ENCODE data around the gene HPF1. TPM values are rescaled to one million over a fixed set of nuclear protein-coding genes. Genes with fewer than 3 reads are reported as not detected.

Gene HPF1
- total RNA-seq, 1 experiment from 2014 or later: 43.4 TPM

GRCh38 chr4:169720529-169720928, 37.2 kb downstream of the HPF1 start:
- H3K36me3 ChIP-seq: no peaks in the 10 kb centered on the region

GRCh38 chr4:169716677-169717076, 41.1 kb downstream of the HPF1 start:
- Histone ChIP-seq H3K36me3 (peaks cover 4% of the 10 kb centered on the region; the same call in 1 of the 2 replicates), H3K4me3 (no peak overlapping the region), H3K9me3 (replicated peaks) (no peaks in the 10 kb centered on the region), H3K27me3 (replicated peaks) (no peaks in the 10 kb centered on the region), H3K4me1 (replicated peaks) (no peaks in the 10 kb centered on the region), H3K27ac (no peak overlapping the region)
- DNase-seq (ENCODE audit: low read depth in 1 of 2, low spot score in 2 of 2): no peak

More at GRCh38 chr4:169720529-169720928, 37.2 kb downstream of the HPF1 start:
- Histone ChIP-seq H3K9me3 (replicated peaks) (no peaks in the 10 kb centered on the region), H3K4me3 (no peak overlapping the region), H3K4me1 (replicated peaks) (peaks cover 12% of the 10 kb centered on the region), H3K27me3 (replicated peaks) (no peaks in the 10 kb centered on the region), H3K27ac (no peak overlapping the region)
- no peak for DNase-seq (ENCODE audit: low read depth in 1 of 2, low spot score in 2 of 2)

GRCh38 chr4:169715826-169716225, 41.9 kb downstream of the HPF1 start:
- Histone ChIP-seq H3K9me3 (replicated peaks) (no peaks in the 10 kb centered on the region), H3K27ac (no peak overlapping the region), H3K36me3 (peaks cover 4% of the 10 kb centered on the region; the same call in 1 of the 2 replicates), H3K4me3 (no peak overlapping the region), H3K27me3 (replicated peaks) (no peaks in the 10 kb centered on the region), H3K4me1 (replicated peaks) (no peaks in the 10 kb centered on the region)
- DNase-seq (ENCODE audit: low read depth in 1 of 2, low spot score in 2 of 2): no peak

GRCh38 chr4:169707958-169708643, 49.6 kb downstream of the HPF1 start:
- Histone ChIP-seq H3K27ac (no peak overlapping the region), H3K4me1 (replicated peaks) (peaks cover 6% of the 10 kb centered on the region; the same call in 1 of the 2 replicates), H3K27me3 (replicated peaks) (no peaks in the 10 kb centered on the region), H3K9me3 (replicated peaks) (no peaks in the 10 kb centered on the region), H3K36me3 (peaks cover under 1% of the 10 kb centered on the region; the same call in 1 of the 2 replicates), H3K4me3 (no peak overlapping the region)
- peak in 1 of 2 experiments; percentile 11 for DNase-seq (ENCODE audit: low read depth in 1 of 2, low spot score in 2 of 2)

- Histone ChIP-seq H3K4me3 (no peak overlapping the region), H3K27me3 (replicated peaks) (no peaks in the 10 kb centered on the region), H3K4me1 (replicated peaks) (no peaks in the 10 kb centered on the region), H3K27ac (no peak overlapping the region), H3K9me3 (replicated peaks) (no peaks in the 10 kb centered on the region), H3K36me3 (peaks cover 5% of the 10 kb centered on the region; the same call in 1 of the 2 replicates)
- no peak for DNase-seq (ENCODE audit: low read depth in 1 of 2, low spot score in 2 of 2)
Measured at GRCh38 chr4:169698331-169698730, 59.4 kb downstream of the HPF1 start.

- DNase-seq (ENCODE audit: low read depth in 1 of 2, low spot score in 2 of 2): no peak
- Histone ChIP-seq H3K27ac (no peak overlapping the region), H3K4me3 (no peak overlapping the region), H3K4me1 (replicated peaks) (no peaks in the 10 kb centered on the region), H3K36me3 (no peaks in the 10 kb centered on the region), H3K9me3 (replicated peaks) (no peaks in the 10 kb centered on the region), H3K27me3 (replicated peaks) (no peaks in the 10 kb centered on the region)
Measured at GRCh38 chr4:169690787-169691186, 67.0 kb downstream of the HPF1 start.

GRCh38 chr4:169689681-169690080, 68.1 kb downstream of the HPF1 start:
- Histone ChIP-seq H3K36me3 (no peaks in the 10 kb centered on the region), H3K4me1 (replicated peaks) (no peaks in the 10 kb centered on the region), H3K9me3 (replicated peaks) (no peaks in the 10 kb centered on the region), H3K27ac (no peak overlapping the region), H3K4me3 (no peak overlapping the region), H3K27me3 (replicated peaks) (no peaks in the 10 kb centered on the region)
- DNase-seq (ENCODE audit: low read depth in 1 of 2, low spot score in 2 of 2): no peak

- no peaks in the 10 kb centered on the region for H3K27me3 ChIP-seq (replicated peaks)
- DNase-seq (ENCODE audit: low read depth in 1 of 2, low spot score in 2 of 2): no peak
- no peaks in the 10 kb centered on the region for H3K36me3 ChIP-seq
- no peaks in the 10 kb centered on the region for H3K4me1 ChIP-seq (replicated peaks)
- no peaks in the 10 kb centered on the region for H3K9me3 ChIP-seq (replicated peaks)
- H3K4me3 ChIP-seq: no peak overlapping the region
- no peak overlapping the region for H3K27ac ChIP-seq
Measured at GRCh38 chr4:169682372-169683047, 75.2 kb downstream of the HPF1 start.

Other genes with a start within 250 kb of the HPF1 start
- 4.4 and 6.2 TPM in 2 replicates for gene NEK1, start 145.4 kb downstream of the HPF1 start, total RNA-seq (2014; rRNA removed; shearing (Covaris generic))
- gene CLCN3, start 137.4 kb downstream of the HPF1 start, total RNA-seq (2014; rRNA removed; shearing (Covaris generic)): 19.9 and 23.3 TPM in 2 replicates